GM06990 (cell line): ENCODE results near the gene ULK4.
"Not testable (repeated sequence)": the region's sequence is repeated elsewhere in the genome, so short reads cannot be mapped to it uniquely, and the experiment has no call there.

ENCODE experiments used
- DNase-seq: peaks from one replicate; pipeline ENCODE4 v3.0.0-alpha.2; 2011; ENCODE audit not compliant: insufficient read length; ENCODE audit errors: extremely low read depth
- H3K27me3 ChIP-seq: replicated peaks from 2 replicates; pipeline ENCODE4 v1.6.0; 2011; ENCODE audit warnings: low read length; ENCODE audit not compliant: control insufficient read depth, insufficient read depth
- H3K36me3 ChIP-seq: 2 replicates; pipeline ENCODE4 v1.5.1; 2011; ENCODE audit warnings: low read length; ENCODE audit not compliant: control insufficient read depth, insufficient read depth
- H3K4me3 ChIP-seq: replicated peaks from 2 replicates; pipeline ENCODE4 v1.5.1; 2011; ENCODE audit warnings: low read depth, mild to moderate bottlenecking, control low read depth, low read length
- CTCF ChIP-seq: IDR thresholded peaks from 2 replicates; pipeline ENCODE4 v1.5.1; 2011; ENCODE audit warnings: low read length, control low read depth, mild to moderate bottlenecking, inconsistent platforms; ENCODE audit not compliant: insufficient read depth, poor library complexity, severe bottlenecking

Gene ULK4

DNA sequence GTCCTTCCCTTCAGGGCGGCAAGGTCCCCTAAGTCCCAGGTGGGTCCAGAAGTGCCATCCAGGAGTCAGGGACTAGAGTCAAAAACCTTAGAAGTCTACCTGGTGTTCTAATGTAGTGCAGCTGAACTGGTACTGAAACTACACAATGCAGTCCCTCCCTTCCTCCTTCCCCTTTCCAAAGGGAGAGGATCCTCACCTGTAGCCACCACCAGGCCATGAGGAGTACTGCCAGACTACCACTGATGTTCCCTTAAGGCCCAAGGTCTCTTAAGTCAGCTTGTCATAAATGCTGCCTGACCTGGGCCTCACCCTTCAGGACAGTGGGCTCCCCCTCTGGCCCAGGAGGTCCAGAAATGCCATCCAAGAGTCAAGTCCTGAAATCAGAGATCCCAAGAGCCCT lies 98.9 kb downstream of the ULK4 start:
- no peak for TF ChIP-seq CTCF
- no peaks in the 10 kb centered on the region for H3K36me3 ChIP-seq
- no peaks in the 10 kb centered on the region for H3K27me3 ChIP-seq
- DNase-seq = no peak
- H3K4me3 ChIP-seq = no peak overlapping the region

- H3K4me3 ChIP-seq, DNase-seq, H3K27me3 ChIP-seq, H3K36me3 ChIP-seq: not testable (repeated sequence)
Measured at GRCh38 chr3:41860489-41860888, 101.4 kb downstream of the ULK4 start.

GRCh38 chr3:41854956-41855355 lies 106.9 kb downstream of the ULK4 start:
- Histone ChIP-seq H3K4me3 (no peak overlapping the region), H3K36me3 (no peaks in the 10 kb centered on the region), H3K27me3 (no peaks in the 10 kb centered on the region)
- DNase-seq = no peak
- no peak for TF ChIP-seq CTCF

DNA sequence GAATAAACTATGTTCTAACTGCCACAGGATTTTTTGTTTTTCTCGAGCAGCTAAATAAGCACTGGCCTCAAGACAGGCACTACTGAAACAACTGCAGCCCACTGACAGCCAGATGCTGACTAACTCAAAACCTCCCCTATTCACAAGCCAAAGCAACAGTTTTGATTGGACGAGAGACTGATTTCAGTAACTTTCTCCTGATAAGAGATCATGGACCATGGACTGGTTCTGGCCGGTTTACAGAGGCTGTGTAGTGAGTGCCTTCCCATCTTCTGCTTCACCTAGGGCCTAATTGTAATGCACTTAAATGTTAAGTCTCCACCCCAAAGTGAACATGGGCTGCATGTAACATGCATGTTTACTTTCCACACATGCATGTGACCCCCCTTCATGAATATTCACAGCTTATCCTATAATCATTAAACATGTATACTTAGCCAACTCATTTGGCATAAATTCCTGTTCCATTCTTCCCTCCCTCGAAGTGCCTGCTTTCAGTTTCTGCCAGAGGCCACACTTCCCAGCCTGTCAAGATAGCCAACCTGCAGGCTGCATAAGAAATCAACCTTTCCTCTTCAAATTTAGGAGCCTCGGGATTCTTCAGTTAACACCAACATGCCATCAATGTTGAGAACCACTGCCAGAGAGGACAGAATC lies 108.2 kb downstream of the ULK4 start:
- Histone ChIP-seq H3K27me3 (no peaks in the 10 kb centered on the region), H3K4me3 (no peak overlapping the region), H3K36me3 (no peaks in the 10 kb centered on the region)
- TF ChIP-seq CTCF = no peak
- DNase-seq = no peak

DNA sequence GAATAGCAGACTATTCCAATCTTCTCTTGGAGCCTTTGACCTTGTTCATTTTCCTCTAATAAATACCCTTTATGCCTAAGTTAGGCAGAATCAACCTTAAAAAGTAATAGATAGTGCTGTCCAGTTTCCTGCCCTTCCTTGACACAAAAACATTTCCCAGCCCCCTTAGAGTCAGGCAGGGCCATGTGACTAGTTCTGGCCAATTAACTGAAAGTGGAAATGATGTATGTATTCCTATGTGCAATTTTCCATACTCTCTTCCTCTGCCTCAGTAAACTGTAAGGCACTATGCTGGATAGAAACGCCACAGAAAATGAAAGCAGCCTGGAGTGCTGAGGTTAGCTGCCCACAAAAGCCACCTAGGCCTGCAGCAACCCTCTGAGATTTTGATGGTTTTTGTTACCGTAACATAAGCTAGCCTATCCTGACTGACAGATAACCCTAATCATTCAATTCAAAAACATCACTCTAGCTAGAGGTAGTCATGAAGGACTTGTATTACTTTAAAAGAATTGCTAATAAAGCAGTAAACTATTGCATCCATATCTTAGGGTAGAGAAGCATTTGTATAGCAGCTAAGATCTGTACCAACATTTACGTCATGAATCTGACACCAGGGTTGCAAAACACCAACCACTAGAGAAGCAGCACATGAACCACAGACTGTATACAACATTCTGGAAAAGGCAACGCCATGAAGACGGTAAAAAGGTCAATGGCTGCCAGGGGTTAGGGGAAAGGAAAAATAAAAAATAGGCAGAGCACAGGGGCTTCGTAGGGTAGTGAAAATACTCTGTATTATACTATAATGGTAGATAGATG lies 112.9 kb downstream of the ULK4 start:
- Histone ChIP-seq H3K27me3 (no peaks in the 10 kb centered on the region), H3K4me3 (no peak overlapping the region), H3K36me3 (no peaks in the 10 kb centered on the region)
- TF ChIP-seq CTCF = no peak
- DNase-seq = no peak

DNA sequence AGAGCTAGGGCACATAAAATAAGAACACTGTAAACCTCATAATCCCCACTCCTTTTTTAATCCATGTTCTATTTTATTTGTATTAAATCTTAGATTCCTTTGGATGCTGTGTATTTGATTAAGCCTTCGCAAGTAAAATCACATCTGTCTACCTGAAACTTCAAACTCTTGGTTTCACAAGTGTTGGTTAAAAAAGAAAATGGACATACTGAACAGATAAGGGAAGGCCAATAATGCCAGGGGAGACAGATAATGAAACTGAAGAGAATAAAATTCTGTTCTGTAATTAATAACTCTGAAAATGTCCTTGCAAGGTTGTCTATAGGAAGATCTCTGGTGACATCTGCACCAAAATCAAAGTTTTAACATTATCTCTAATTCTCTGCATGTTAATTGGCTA lies 114.2 kb downstream of the ULK4 start:
- H3K27me3 ChIP-seq = no peaks in the 10 kb centered on the region
- TF ChIP-seq CTCF = no peak
- H3K4me3 ChIP-seq = no peak overlapping the region
- H3K36me3 ChIP-seq = no peaks in the 10 kb centered on the region
- no peak for DNase-seq
